GM21717 (cell line): ENCODE measurements around the gene LHFPL2.
"Not testable (repeated sequence)": the region's sequence is repeated elsewhere in the genome, so short reads cannot be mapped to it uniquely, and the experiment has no call there.

Experiments
- ATAC-seq: cut with Tn5 transposase; IDR thresholded peaks from one replicate; pipeline ENCODE4 v1.9.1; 2021; ENCODE audit warnings: mild to moderate bottlenecking, moderate library complexity; ENCODE audit not compliant: unreplicated experiment

Gene LHFPL2

GRCh38 chr5:78648359-78649210 is at the start of gene LHFPL2:
TSS of gene LHFPL2 (minus strand) at chr5:78648772. CDS start at chr5:78510213, 138,559 bp downstream.
- peak; percentile 45 for ATAC-seq

- no peak for ATAC-seq
These were observed 48.1 kb upstream of the LHFPL2 start for GRCh38 chr5:78696637-78697036.

DNA sequence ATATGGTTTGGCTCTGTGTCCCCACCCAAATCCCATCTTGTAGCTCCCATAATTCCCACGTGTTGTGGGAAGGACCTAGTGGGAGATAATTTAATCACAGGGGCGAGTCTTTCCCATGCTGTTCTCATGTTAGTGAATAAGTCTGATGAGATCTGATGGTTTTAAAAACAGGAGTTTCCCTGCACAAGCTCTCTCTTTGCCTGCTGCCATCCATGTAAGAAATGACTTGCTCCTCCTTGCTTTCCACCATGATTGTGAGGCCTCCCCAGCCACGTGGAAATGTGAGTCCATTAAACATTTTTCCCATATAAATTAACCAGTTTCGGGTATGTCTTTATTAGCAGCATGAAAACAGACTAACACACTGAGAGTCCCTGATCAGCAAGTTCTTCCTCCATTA is 47.5 kb upstream of the LHFPL2 start:
- not testable (repeated sequence) for ATAC-seq

DNA sequence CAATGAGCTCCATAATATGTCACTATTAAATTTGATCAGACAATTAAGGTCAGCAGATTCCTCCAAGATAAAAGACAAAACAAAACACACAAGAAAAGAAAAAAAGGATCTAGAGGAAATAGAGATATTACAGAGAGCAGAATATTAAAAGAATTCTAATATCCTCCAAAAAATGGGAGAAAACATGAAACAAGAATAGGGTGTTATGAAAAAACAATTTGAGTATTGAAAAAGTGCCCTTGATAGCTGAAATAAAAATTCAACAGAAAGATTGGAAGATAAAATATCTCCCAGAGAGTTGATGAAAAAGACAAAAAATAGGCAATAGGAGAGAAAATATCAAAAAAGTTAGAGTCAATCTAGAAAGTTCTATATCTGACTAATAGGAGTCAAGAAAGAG is 44.8 kb upstream of the LHFPL2 start:
- ATAC-seq: no peak

- no peak for ATAC-seq
These were observed 42.8 kb upstream of the LHFPL2 start for GRCh38 chr5:78691084-78691960.

DNA sequence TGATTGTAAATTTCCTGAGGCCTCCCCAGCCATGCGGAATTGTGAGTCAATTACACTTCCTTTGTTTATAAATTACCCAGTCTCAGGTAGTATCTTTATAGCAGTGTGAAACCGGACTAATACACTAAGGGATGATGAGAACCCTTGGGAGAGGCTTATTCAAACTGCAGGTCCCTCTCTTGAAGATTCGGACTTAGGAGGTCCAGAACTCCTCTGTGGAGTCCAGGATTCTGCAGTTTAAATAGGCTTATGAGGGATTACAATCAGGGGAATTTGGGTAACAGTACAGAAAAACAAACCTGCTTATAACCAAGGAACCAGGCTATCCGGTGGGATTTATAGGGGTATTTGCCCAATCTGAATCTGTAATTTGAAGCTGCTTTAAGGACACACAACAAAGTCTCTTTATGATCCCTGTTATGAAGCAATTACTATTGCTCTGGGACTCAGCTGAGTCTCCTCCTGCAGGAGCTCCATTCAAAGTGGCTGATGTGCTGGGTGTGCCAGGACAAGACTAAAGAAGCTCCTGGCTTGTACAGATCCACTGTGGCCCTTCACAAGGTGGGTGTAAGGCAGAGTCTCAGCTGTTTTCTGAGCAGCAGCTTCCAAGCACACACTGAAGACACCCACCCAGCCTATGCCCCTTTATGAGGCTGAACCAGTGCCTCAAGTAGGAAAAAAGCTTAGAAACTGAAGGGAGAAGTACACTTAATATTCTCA is 41.8 kb upstream of the LHFPL2 start:
- ATAC-seq: no peak

DNA sequence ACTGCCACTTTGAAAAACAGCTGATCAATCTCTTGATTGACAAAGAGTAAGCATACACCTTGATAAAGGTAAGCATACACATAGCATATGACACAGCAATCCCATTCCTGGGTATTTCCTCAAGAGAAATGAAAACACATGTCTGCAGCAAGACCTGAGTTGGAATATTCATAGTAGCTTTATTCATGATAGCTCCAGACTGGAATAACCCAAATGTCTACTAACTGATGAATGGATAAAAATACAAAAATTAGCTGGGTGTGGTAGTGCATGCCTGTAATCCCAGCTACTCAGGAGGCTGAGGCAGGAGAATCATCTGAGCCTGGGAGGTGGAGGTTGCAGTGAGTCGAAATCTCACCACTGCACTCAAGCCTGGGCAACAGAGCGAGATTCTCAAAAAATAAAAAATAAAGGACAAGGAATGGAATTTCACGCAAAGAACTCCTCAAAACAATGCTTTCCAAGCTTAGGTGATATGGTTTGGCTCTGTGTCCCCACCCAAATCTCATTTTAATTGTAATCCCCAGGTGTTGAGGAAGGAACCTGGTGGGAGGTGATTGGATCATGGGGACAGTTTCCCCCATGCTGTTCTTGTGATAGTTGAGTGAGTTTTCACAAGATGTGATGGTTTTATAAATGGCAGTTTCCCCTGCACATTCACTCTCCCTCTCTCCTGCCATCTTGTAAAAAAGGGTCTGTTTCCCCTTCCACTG is 41.1 kb upstream of the LHFPL2 start:
- ATAC-seq: no peak

- not testable (repeated sequence) for ATAC-seq
These were observed 38.9 kb upstream of the LHFPL2 start for GRCh38 chr5:78687514-78687913.

DNA sequence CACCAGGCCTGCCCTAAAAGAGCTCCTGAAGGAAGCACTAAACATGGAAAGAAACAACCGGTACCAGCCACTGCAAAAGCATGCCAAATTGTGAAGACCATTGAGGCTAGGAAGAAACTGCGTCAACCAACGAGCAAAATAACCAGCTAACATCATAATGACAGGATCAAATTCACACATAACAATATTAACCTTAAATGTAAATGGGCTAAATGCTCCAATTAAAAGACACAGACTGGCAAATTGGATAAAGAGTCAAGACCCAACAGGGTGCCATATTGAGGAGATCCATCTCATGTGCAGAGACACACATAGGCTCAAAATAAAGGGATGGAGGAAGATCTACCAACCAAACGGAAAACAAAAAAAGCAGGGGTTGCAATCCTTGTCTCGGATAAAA is 35.3 kb upstream of the LHFPL2 start:
- ATAC-seq: not testable (repeated sequence)

DNA sequence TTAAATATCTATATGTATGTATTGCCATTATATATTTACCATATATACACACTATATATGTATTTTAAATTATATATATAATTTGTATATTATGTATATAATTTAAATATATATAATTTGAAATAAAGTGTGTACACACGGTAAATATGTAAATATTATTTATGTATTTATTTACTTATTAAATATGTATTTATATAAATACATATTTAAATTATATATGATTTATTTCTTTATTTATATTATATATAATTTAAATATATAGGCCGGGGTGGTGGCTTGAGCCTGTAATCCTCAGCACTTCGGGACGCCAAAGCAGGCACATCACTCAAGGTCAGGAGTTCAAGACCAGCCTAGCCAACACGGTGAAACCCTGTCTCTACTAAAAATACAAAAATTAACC is 31.3 kb upstream of the LHFPL2 start:
- ATAC-seq: no peak

DNA sequence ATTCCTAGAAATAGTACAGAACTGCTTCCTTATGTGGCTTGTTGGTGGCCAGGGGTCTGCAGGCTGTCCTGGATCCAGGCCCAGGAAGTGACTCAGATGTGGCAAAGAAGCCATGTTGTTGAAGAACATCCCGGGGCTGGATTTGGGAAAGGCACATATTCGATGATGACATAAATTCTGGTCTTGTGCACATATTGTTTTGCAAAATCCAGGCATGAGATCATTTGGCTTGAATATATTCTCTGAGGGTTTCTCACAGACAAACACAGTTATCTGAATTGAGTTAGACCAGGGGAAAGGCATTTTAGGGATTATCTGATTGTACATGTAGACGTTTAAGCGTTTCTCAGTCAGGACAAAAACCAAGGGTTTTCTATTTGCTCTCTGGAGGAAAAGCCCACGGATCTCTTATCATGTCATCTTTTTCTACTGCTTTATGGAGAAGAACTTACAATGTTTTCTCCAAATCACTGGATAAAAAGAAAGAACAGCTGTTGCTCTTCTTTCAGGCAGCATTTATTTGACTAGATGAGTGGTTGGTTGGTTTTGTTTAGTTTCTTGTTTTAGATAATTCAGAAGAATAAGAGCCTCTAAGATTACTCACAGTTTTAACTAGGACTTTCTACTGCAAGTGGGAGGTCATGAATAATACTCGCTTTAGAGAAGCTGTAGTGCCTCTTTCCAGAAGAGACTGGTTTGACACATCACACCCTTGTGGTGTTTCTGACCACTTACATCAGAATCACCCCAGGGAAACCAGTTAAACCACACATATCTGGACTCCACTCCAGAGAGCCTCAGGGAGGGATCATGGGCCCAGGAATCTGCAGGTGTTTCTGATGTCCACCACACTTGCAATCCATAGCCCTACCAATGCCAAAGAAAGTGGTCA is 29.5 kb upstream of the LHFPL2 start:
- peak; percentile 62 for ATAC-seq

GRCh38 chr5:78675956-78676730 is 27.6 kb upstream of the LHFPL2 start:
- ATAC-seq: no peak

DNA sequence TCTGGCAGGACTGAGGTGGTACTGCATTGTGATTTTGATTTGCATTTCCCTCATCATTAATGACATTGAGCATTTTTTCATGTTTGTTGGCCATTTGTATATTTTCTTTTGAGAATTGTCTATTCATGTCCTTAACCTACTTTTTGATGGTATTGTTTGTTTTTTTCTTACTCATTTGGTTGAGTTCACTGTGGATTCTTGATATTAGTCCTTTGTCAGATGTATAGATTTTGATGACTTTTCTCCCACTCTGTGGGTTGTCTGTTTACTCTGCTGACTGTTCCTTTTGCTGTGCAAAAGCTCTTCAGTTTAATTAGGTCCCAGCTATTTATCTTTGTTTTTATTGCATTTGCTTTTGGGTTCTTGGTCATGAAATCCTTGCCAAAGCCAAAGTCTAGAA is 25.3 kb upstream of the LHFPL2 start:
- ATAC-seq: not testable (repeated sequence)

DNA sequence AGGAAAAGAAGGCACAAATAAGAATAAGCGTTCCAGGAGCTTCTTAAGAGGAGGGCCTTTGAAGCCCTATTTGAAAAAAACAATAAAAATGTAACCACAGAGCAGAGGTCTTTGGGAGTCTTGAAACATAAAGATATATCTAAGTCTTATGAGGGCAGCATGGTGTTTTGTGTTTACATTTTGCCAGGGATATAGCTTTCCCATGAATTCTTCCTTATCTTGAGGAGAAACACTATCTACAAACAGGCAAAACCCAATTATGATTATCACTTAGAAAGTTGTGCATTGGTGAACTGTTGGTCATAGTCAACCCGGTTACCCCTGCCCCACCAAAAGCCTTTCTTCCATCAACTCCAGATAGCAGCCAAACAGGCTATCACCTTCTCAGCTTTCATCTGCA is 23.6 kb upstream of the LHFPL2 start:
- ATAC-seq: no peak

- ATAC-seq: no peak
These were observed 23.0 kb upstream of the LHFPL2 start for GRCh38 chr5:78671609-78672008.

DNA sequence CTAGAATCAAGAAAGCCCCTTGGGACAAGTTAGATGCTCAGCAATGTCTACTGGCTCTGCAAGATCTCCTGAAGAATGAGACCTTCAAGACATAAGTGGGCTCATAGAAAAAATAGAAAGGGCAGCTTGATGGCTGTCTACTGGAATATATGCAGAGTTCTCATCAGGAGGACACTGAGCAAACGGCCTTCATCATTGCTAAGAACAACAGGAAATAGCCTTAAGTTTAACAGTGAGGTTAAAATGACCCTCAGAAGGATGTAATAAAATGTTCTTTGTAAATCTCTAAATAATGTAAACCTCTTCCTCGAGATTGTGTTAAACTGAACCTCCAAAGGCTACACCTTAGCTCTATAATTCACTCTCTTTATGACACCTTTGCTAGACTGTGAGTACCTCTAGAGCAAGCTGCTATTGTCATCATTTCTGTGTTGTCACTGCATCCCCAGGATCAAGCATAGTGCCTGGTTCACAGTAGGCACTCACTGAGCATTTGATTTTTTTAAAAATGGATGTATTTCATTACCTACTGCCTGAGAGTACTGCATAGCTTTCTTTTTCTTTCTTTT is 22.2 kb upstream of the LHFPL2 start:
- ATAC-seq: no peak

GRCh38 chr5:78669331-78669730 is 20.8 kb upstream of the LHFPL2 start:
- no peak for ATAC-seq

DNA sequence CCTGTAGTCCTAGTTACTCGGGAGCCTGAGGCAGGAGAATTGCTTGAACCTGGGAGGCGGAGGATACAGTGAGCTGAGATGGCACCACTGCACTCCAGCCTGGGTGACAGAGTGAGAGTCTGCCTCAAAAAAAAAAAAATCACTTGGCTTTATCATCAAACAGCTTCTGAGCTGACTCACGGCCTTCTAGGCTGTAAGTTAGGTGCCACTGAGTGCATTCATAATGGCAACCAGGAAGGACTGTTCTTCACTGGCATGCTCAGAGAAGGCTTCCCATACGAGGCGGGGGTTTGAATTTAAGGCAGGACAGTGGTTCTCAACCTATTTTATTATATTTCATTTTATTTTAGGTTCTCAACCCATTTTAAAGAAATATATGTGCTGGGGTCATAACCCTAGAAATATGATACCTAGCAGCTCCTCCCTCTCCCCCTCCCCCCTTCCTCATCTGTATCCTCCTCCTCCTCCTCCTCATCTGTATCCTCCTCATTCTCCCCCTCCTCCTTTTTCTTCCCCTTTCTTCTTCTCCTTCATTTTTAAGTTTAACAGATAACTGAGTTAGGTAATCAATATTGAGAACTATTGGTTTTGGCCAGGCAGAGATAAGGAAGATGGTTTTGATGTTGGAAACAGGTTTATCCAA is 19.0 kb upstream of the LHFPL2 start:
- ATAC-seq: no peak
